GM12878 (cell line): ENCODE data around the gene SEC16B. TPM values are rescaled to one million over a fixed set of nuclear protein-coding genes. Genes with fewer than 3 reads are reported as not detected.

Source experiments
- ATAC-seq: fragments of 200-7000 bp; cut with Tn5 transposase; 3 replicates; pipeline ENCODE4 v1.9.1; 2020; ENCODE audit warnings: mild to moderate bottlenecking, moderate library complexity
- BruUV-seq: library from RNA; stranded (reverse); fragments of 400-500 nt; replicated peaks from 2 replicates; lab custom pipeline; 2021; lab: Mats Ljungman, UMichigan
- CTCF ChIA-PET: fragments of 300-600 bp; sonication (Branson Sonifier 250); formaldehyde crosslinking; extraction: SDS; loops from one replicate; lab custom pipeline; 2021; ENCODE audit warnings: inconsistent platforms; lab: Yijun Ruan, JAX
- POLR2A ChIA-PET: fragments of 350-600 bp; formaldehyde crosslinking; extraction: SDS; loops from one replicate; lab custom pipeline; 2021; ENCODE audit warnings: inconsistent platforms; lab: Charles Lee
- RAD21 ChIA-PET: fragments of 300-600 bp; sonication (Branson Sonifier 250); formaldehyde crosslinking; loops from one replicate; lab custom pipeline; 2023; ENCODE audit warnings: antibody characterized with exemption; ENCODE audit not compliant: unreplicated experiment; lab: Charles Lee
- SMC1A ChIA-PET: fragments of 300-600 bp; sonication (Branson Sonifier 250); formaldehyde crosslinking; loops from one replicate; lab custom pipeline; 2023; ENCODE audit not compliant: unreplicated experiment, uncharacterized antibody; lab: Charles Lee
- DNase-seq: peaks from one replicate; pipeline ENCODE4 v3.0.0-alpha.2; 2011; ENCODE audit warnings: low read depth, low spot score
- FAIRE-seq: peaks from 3 replicates; lab custom pipeline; 2011; peaks lifted over from hg19 to GRCh38; lab: Jason Lieb, UNC
- H2AFZ ChIP-seq: 2 replicates; pipeline ENCODE4 v1.6.0; 2011; ENCODE audit warnings: low read depth, low read length, control low read depth; ENCODE audit not compliant: control insufficient read depth
- H3K27ac ChIP-seq: 2 replicates; pipeline ENCODE4 v1.5.1; 2011; ENCODE audit warnings: control low read depth; ENCODE audit not compliant: control insufficient read depth, insufficient read depth
- H3K27me3 ChIP-seq, 2 experiments: replicated peaks in 1 of 2; 2 replicates each; pipeline versions ENCODE4 v1.6.0 to v1.6.1; 2011; ENCODE audit warnings: low read length in 1 of 2; ENCODE audit not compliant: control insufficient read depth in 2 of 2, insufficient read depth in 2 of 2
- H3K36me3 ChIP-seq, 2 experiments: 2 replicates each; pipeline ENCODE4 v1.5.1; 2011; ENCODE audit warnings: low read length in 1 of 2; ENCODE audit not compliant: control insufficient read depth in 2 of 2, insufficient read depth in 2 of 2
- H3K4me1 ChIP-seq: 2 replicates; pipeline ENCODE4 v1.6.1; 2011; ENCODE audit warnings: mild to moderate bottlenecking, low read length, moderate library complexity, mixed read lengths; ENCODE audit not compliant: control insufficient read depth, insufficient read depth
- H3K4me2 ChIP-seq: 2 replicates; pipeline ENCODE4 v1.6.0; 2011; ENCODE audit warnings: control low read depth; ENCODE audit not compliant: control insufficient read depth, insufficient read depth
- H3K4me3 ChIP-seq: fragments of 200-600 bp; sonication (generic); 2 replicates; pipeline ENCODE4 v1.5.1; 2016
- H3K79me2 ChIP-seq: 2 replicates; pipeline ENCODE4 v1.6.0; 2011; ENCODE audit warnings: low read length; ENCODE audit not compliant: control insufficient read depth, insufficient read depth
- H3K9ac ChIP-seq: 2 replicates; pipeline ENCODE4 v1.8.0; 2011; ENCODE audit warnings: low read length, control low read depth, mixed read lengths; ENCODE audit not compliant: control insufficient read depth, insufficient read depth
- H3K9me3 ChIP-seq: replicated peaks from 3 replicates; pipeline ENCODE4 v1.5.1; 2011; ENCODE audit warnings: mild to moderate bottlenecking, low read length; ENCODE audit not compliant: control insufficient read depth, insufficient read depth
- H4K20me1 ChIP-seq: 2 replicates; pipeline ENCODE4 v1.6.0; 2011; ENCODE audit not compliant: control insufficient read depth, insufficient read depth
- BHLHE40 ChIP-seq, 2 experiments: fragments of 450-650 bp in 1 of 2; IDR thresholded peaks; 2 replicates each; pipeline ENCODE4 v1.6.1; 2011 to 2017; ENCODE audit warnings: low read depth in 2 of 2, borderline replicate concordance in 1 of 2, improper control_type of control experiment in 1 of 2, low read length in 1 of 2, mild to moderate bottlenecking in 1 of 2
- CREB1 ChIP-seq: IDR thresholded peaks from 2 replicates; pipeline ENCODE4 v1.6.1; 2012; ENCODE audit warnings: low read depth, mild to moderate bottlenecking, inconsistent platforms
- DPF2 ChIP-seq: fragments of 450-650 bp; IDR thresholded peaks from 2 replicates; pipeline ENCODE4 v1.6.1; 2017; ENCODE audit warnings: mild to moderate bottlenecking
- E2F4 ChIP-seq: IDR thresholded peaks from 2 replicates; pipeline ENCODE4 v1.6.1; 2012; ENCODE audit warnings: low read depth, low read length, improper control_type of control experiment
- MEF2B ChIP-seq: fragments of 450-650 bp; IDR thresholded peaks from 2 replicates; pipeline ENCODE4 v1.6.1; 2018; ENCODE audit warnings: mild to moderate bottlenecking, moderate library complexity; ENCODE audit not compliant: partially characterized antibody, poor library complexity, severe bottlenecking
- PAX5 ChIP-seq: IDR thresholded peaks from 2 replicates; pipeline ENCODE4 v1.6.1; 2011; ENCODE audit warnings: low read depth, low read length, borderline replicate concordance
- TBL1XR1 ChIP-seq: IDR thresholded peaks from 2 replicates; pipeline ENCODE4 v1.6.1; 2012; ENCODE audit warnings: low read depth, low read length, improper control_type of control experiment
- WGBS: methylation state at CpG from one replicate; pipeline ENCODE4 v1.1.6; 2016; ENCODE audit warnings: low lambda C conversion rate; ENCODE audit not compliant: insufficient replicate concordance, insufficient coverage; ENCODE audit errors: missing lambda C conversion rate; 5-methylcytosine and 5-hydroxymethylcytosine counted together
- in situ Hi-C: fragments of 300-500 bp; cut with MboI; formaldehyde crosslinking; loops from 9 replicates; pipeline ENCODE4 v1.14.3; 2018; ENCODE audit warnings: mixed read lengths
- intact Hi-C: fragments of 100-400 bp; cut with micrococcal nuclease; formaldehyde crosslinking; loops from one replicate; pipeline ENCODE4 v1.14.2; 2022; ENCODE audit not compliant: unreplicated experiment
- polyA plus RNA-seq, 11 experiments: library from polyadenylated mRNA; depleted of rRNA in 4 of 11; unstranded in 6 of 11; stranded (reverse) in 5 of 11; fragments of >200 nt; fragmentation: Nextera tagmentation in 4 of 11; fragmentation: Illumina TruSeq in 1 of 11; extraction: Ambion mirVana in 4 of 11; extraction: Trizol in 1 of 11; gene quantifications; 1 replicate in 1 of 11; 2 replicates in 10 of 11; pipeline versions ENCODE4 v1.2.1 to v1.2.3, GENCODE V29; 2011 to 2016; ENCODE audit warnings: inconsistent platforms in 2 of 11, missing spikeins in 2 of 11, low read depth in 1 of 11
- total RNA-seq, 4 experiments: library from RNA; depleted of rRNA in 3 of 4; stranded (reverse); fragments of >200 nt in 3 of 4; fragmentation: Illumina TruSeq in 1 of 4; extraction: Trizol in 1 of 4; gene quantifications; 2 replicates each; pipeline versions ENCODE4 v1.2.1 to v1.2.3, GENCODE V29; 2013 to 2021

Gene SEC16B
- total and polyA plus RNA-seq, 10 of the 15 experiments (the other 5 are each of a cell fraction or from before 2014, with no cell fraction given), result 0.10 to 0.94 (median 0.17) TPM; not detected in 2

- TF ChIP-seq E2F4 (no peak), CREB1 (no peak), DPF2 (no peak), PAX5 (no peak), BHLHE40 (IDR thresholded peaks at IDR 0.05; ENCODE audit: borderline replicate concordance in 1 of 2, low read depth in 2 of 2, low read length in 1 of 2) (no peak), TBL1XR1 (no peak), MEF2B (no peak)
- TF ChIP-seq, all 136 proteins: peak for 0
- no peak overlapping the region for H3K4me3 ChIP-seq
- no peak overlapping the region for H3K4me2 ChIP-seq
- no peak overlapping the region for H3K27ac ChIP-seq
- H3K36me3 ChIP-seq, result no peaks in the 10 kb centered on the region
- no TSS peak for BruUV-seq
- H3K27me3 ChIP-seq, result no peaks in the 10 kb centered on the region
- WGBS, result 18% methylated on average over 3 of the region's 3 CpGs
- ChIA-PET SMC1A (interaction anchor here (1.0 to 1.2 kb wide), 2 partner anchors 13 to 71 kb away, joined by 3 to 5 read pairs; no protein-coding TSS in a partner anchor), POLR2A (no interaction called here), RAD21 (interaction anchor here (1.4 kb wide), 1 partner anchor 13 kb away, joined by 3 read pairs; no protein-coding TSS in a partner anchor), CTCF (interaction anchor here (0.7 to 1.8 kb wide), 6 partner anchors 64 to 1014 kb away, joined by 3 to 4 read pairs (median 4); no protein-coding TSS in a partner anchor)
- no peaks in the 10 kb centered on the region for H3K9me3 ChIP-seq
- in situ Hi-C loops (no loop called here), intact Hi-C loops (no loop called here)
- H3K9ac ChIP-seq, result no peak overlapping the region
- ATAC-seq, result no peak
- no peaks in the 10 kb centered on the region for H3K4me1 ChIP-seq
- DNase-seq, result no peak
- no peaks in the 10 kb centered on the region for H4K20me1 ChIP-seq
- FAIRE-seq, result no peak
- H2AFZ ChIP-seq, result no peak overlapping the region
- no peaks in the 10 kb centered on the region for H3K79me2 ChIP-seq
Measured at GRCh38 chr1:177960939-177961622, 8.8 kb downstream of the SEC16B start.
